ENCODE measurements around the gene C13orf46. TPM values are rescaled to one million over a fixed set of nuclear protein-coding genes. Genes with fewer than 3 reads are reported as not detected.

Gene C13orf46
- total and polyA plus RNA-seq, 2 of the 8 experiments (the other 6 are each of a cell fraction or from before 2014, with no cell fraction given) = 0.23 to 0.28 TPM

DNA sequence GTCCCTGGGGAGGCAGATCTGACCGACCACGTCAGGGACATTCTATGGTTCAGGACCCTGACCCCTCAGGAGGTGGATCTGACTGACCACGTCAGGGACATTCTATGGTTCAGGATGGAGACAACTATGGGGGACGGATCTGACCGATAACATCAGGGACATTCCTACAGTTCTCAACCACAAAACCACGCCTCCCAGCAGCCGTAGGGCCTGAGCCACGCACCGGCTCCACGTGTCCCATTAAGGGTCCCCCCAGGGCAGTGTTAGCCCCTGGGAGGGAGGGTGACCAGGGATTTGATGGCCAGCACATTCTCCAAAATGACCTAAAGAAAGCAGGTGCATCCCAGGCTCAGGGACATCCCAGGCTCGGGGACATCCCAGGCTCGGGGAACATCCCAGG is 49.0 kb upstream of the C13orf46 start:
- WGBS, 2 experiments (ENCODE audit: extremely low coverage in 1 of 2, insufficient coverage in 1 of 2, insufficient read length in 1 of 2, insufficient replicate concordance in 2 of 2, low coverage in 1 of 2, low lambda C conversion rate in 2 of 2, missing lambda C conversion rate in 1 of 2) = 87% methylated on average over 12 of the region's 12 CpGs; no CpG with 5 or more reads in 1 of the 2 experiments
- no peak overlapping the region for H4K5ac ChIP-seq (ENCODE audit: insufficient read length, low read depth, low read length)
- H3K14ac ChIP-seq (ENCODE audit: insufficient read length) = no peak overlapping the region
- H3K9ac ChIP-seq (replicated peaks in 1 of 4; ENCODE audit: extremely low read depth in 1 of 4, low read depth in 3 of 4, low read length in 3 of 4) = no peak overlapping the region
- no peaks in the 10 kb centered on the region for H3K9me3 ChIP-seq (ENCODE audit: insufficient read depth in 2 of 2, low read depth in 1 of 2, low read length in 1 of 2)
- no peak overlapping the region for H2BK20ac ChIP-seq (ENCODE audit: low read length)
- no peak overlapping the region for H2BK12ac ChIP-seq (ENCODE audit: low read depth, low read length)
- no peaks in the 10 kb centered on the region; a peak in 1 of 7 replicates for H3K4me1 ChIP-seq (replicated peaks in 1 of 4; ENCODE audit: control insufficient read depth in 3 of 4, insufficient read depth in 4 of 4, low read length in 3 of 4)
- no peak overlapping the region for H2AFZ ChIP-seq (ENCODE audit: low read length)
- CTCF ChIA-PET (ENCODE audit: partially characterized antibody) = interaction anchor here (1.5 kb wide), 1 partner anchor 20 kb away, joined by 4 read pairs; no protein-coding TSS in a partner anchor
- H3K36me3 ChIP-seq (ENCODE audit: control insufficient read depth in 2 of 4, insufficient read depth in 4 of 4, low read length in 3 of 4) = no peaks in the 10 kb centered on the region
- no peak overlapping the region for H2BK5ac ChIP-seq (ENCODE audit: low read depth, low read length)
- no peak overlapping the region for H2BK15ac ChIP-seq (ENCODE audit: low read length)
- DNase-seq (ENCODE audit: low read depth in 1 of 2, low spot score in 2 of 2) = no peak
- H2AK5ac ChIP-seq (ENCODE audit: low read depth, low read length) = no peak overlapping the region
- H3K23me2 ChIP-seq (ENCODE audit: low read depth, low read length) = no peaks in the 10 kb centered on the region
- H3K4me2 ChIP-seq (ENCODE audit: insufficient read depth in 1 of 2, low read depth in 2 of 2, low read length in 2 of 2) = no peak overlapping the region
- no peak overlapping the region for H3K56ac ChIP-seq (replicated peaks; ENCODE audit: insufficient read length, low read depth, low read length)
- POLR2A ChIA-PET (ENCODE audit: partially characterized antibody) = no interaction called here
- no peak overlapping the region for H3K4ac ChIP-seq (replicated peaks; ENCODE audit: insufficient read length, low read depth, low read length)
- H4K91ac ChIP-seq (replicated peaks; ENCODE audit: insufficient read length, low read length) = no peak overlapping the region
- no peak overlapping the region for H3K23ac ChIP-seq (ENCODE audit: insufficient read length)
- FAIRE-seq = no peak
- no peaks in the 10 kb centered on the region for H3K79me2 ChIP-seq (ENCODE audit: control insufficient read depth in 1 of 2, insufficient read depth in 2 of 2, low read length in 2 of 2)
- no peaks in the 10 kb centered on the region for H3K27me3 ChIP-seq (replicated peaks in 1 of 4; ENCODE audit: control insufficient read depth in 3 of 4, extremely low read depth in 1 of 4, insufficient read depth in 3 of 4, low read length in 3 of 4)
- H4K8ac ChIP-seq (ENCODE audit: extremely low read depth, insufficient read depth, low read length) = no peak overlapping the region
- no peak overlapping the region for H2BK120ac ChIP-seq (replicated peaks; ENCODE audit: low read depth, low read length)
- peaks cover 0 to 6% of the 10 kb centered on the region in 2 experiments for H4K20me1 ChIP-seq (replicated peaks in 1 of 2; ENCODE audit: control insufficient read depth in 1 of 2, insufficient read depth in 2 of 2, low read length in 2 of 2)
- no peak overlapping the region for H3K18ac ChIP-seq (ENCODE audit: extremely low read depth, low read length)
- H3K4me3 ChIP-seq (ENCODE audit: extremely low read depth in 1 of 4, insufficient read depth in 2 of 4, low read depth in 3 of 4, low read length in 4 of 4) = no peak overlapping the region
- no peak overlapping the region for H3K27ac ChIP-seq (ENCODE audit: low read depth, low read length)
- no peaks in the 10 kb centered on the region for H3K79me1 ChIP-seq (ENCODE audit: low read depth, low read length)
- TF ChIP-seq CEBPB (IDR thresholded peaks at IDR 0.05; ENCODE audit: low read depth, low read length) = no peak
- TF ChIP-seq FOSL1 (IDR thresholded peaks at IDR 0.05; ENCODE audit: insufficient read depth, low read depth, low read length) = no peak
- no peak for TF ChIP-seq CTBP2 (IDR thresholded peaks at IDR 0.05; ENCODE audit: borderline replicate concordance, insufficient read depth, insufficient read length, low read length)
- TF ChIP-seq GTF2F1 (IDR thresholded peaks at IDR 0.05; ENCODE audit: borderline replicate concordance, low read depth, low read length) = no peak
- TF ChIP-seq JUND (IDR thresholded peaks at IDR 0.05; ENCODE audit: low read length) = no peak
- no peak for TF ChIP-seq SAP30 (IDR thresholded peaks at IDR 0.05; ENCODE audit: insufficient read depth, insufficient replicate concordance, low read length)
- TF ChIP-seq EGR1 (IDR thresholded peaks at IDR 0.05; ENCODE audit: borderline replicate concordance, low read depth, low read length) = no peak
- no peak for TF ChIP-seq CHD1 (IDR thresholded peaks at IDR 0.05; ENCODE audit: low read depth, low read length)
- no peak for TF ChIP-seq CHD2 (IDR thresholded peaks at IDR 0.05; ENCODE audit: low read length)
- no peak for TF ChIP-seq CBX8 (IDR thresholded peaks at IDR 0.05; ENCODE audit: borderline replicate concordance, low read depth, low read length)

All from H1 (cell line).